Midbrain (tissue), 1 donor: ENCODE results near the gene TMEM44.
A peak's percentile ranks its signal among the peaks of the same experiment; 100 is the strongest.

ENCODE experiments used
- DNase-seq: peaks from one replicate; lab custom pipeline; 2025; lab: John Stamatoyannopoulos, UW

Gene TMEM44, protein sequence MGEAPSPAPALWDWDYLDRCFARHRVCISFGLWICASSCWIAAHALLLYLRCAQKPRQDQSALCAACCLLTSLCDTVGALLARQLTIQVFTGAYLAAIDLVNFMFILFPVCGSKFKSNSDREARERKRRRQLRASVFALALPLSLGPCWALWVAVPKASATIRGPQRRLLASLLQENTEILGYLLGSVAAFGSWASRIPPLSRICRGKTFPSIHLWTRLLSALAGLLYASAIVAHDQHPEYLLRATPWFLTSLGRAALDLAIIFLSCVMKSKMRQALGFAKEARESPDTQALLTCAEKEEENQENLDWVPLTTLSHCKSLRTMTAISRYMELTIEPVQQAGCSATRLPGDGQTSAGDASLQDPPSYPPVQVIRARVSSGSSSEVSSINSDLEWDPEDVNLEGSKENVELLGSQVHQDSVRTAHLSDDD

GRCh38 chr3:194633349-194634004 lies at the start of gene TMEM44:
TSS of gene TMEM44 (minus strand) at chr3:194633419. CDS start at chr3:194633215, 204 bp downstream.
- DNase-seq, result peak; percentile 24

GRCh38 chr3:194682694-194683310 lies 49.6 kb upstream of the TMEM44 start:
- peak; percentile 81 for DNase-seq

DNA sequence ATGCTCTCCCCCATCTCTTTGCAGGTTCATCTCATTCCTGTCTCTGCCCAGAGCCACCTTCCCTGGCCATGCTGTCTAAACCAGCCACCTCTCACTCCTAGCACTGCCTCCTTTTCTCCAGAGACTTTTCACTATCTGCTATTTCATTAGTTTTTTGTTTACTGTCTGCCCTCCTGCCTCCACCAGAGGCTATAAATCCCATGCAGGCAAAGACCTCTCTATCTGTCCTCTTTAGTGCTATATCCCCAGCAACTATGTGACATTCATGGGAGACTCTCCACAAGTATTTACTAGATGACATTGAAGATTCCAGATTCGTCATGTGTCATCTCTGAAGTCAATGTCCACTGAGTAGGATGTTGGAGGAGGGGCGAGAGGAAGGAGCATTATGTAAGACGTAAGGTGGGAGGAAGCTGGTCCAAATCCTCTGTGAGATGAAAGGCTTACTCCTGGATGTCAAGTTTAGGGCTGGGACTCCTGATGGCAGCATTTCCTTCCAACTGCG lies 49.0 kb upstream of the TMEM44 start:
- no peak for DNase-seq

GRCh38 chr3:194680888-194681615 lies 47.8 kb upstream of the TMEM44 start:
- DNase-seq, result no peak

- no peak for DNase-seq
Measured at GRCh38 chr3:194676471-194676870, 43.3 kb upstream of the TMEM44 start.

GRCh38 chr3:194675680-194676079 lies 42.5 kb upstream of the TMEM44 start:
- DNase-seq, result no peak

DNA sequence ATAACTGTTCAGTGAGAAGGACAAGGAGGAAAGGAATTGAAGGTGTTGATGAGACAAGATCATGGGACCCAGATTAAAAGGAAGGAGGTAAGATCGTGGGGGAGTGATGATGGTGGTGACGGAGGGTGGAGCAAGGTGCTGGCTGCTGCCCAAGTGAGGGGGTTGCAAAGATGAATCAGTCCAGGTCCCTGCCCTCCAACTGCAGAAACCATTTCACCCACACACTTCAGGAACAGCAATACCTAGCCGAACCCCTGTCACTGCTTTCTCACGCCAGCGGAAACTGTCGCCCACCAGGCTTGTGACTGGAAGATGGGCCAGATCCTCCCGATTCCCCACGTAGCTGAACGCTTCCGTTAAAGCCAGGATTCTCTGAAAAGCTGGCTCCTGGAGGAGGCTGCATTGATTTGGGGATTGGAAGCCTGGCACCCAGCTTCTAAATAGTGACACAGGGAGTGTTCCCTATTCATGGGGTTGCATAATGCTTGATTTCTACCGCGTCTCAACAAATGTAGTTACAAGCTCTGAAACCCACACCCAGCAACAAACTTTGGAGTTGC lies 41.9 kb upstream of the TMEM44 start:
- DNase-seq, result no peak

- no peak for DNase-seq
Measured at GRCh38 chr3:194673761-194674160, 40.5 kb upstream of the TMEM44 start.

- DNase-seq, result no peak
Measured at GRCh38 chr3:194672876-194673275, 39.7 kb upstream of the TMEM44 start.

- peak; percentile 97 for DNase-seq
Measured at GRCh38 chr3:194671900-194672808, 38.9 kb upstream of the TMEM44 start, which contains the start of gene LSG1. TSS of gene LSG1 (minus strand) at chr3:194672191. CDS start at chr3:194672162, 29 bp downstream.

DNA sequence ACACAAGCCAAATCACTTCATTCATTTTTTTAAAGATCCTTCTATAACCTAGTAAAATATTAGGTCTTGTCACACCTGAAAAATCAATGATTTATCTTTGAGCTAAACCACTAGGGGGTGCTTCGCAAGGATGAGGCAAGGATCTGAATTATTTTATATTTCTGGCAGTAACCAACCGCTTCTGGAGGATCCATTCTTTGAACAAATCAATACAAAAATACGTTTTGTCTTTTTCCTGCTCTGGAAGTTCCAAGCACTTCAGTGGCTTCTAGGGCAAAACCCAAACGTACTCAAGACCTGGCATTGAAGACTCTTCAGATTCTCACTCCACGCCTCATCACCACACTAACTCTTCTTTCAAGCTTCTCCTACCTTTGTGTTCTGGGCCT lies 38.3 kb upstream of the TMEM44 start:
- peak; percentile 21 for DNase-seq

- no peak for DNase-seq
Measured at GRCh38 chr3:194667363-194667762, 34.1 kb upstream of the TMEM44 start.

- DNase-seq, result no peak
Measured at GRCh38 chr3:194664857-194665256, 31.6 kb upstream of the TMEM44 start.

DNA sequence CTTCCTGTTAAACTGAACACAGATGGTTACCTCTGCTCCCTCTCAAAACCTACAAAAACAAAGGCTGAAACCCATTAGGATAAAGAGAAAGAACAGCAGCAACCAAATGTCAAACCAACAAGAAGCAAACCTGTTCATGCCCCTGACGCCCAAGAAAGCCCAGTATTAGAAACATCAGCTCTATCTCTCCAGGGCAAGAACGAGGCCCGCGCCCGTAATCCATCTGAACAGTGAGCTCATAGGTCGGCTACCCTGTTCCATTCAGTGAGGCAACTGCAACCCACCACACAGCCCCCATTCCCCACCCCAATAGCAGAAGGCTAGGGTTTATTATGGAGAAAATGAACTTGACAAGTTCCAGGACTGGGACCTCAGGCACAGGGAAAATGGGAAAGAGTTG lies 28.7 kb upstream of the TMEM44 start:
- DNase-seq, result no peak

- no peak for DNase-seq
Measured at GRCh38 chr3:194661374-194661773, 28.2 kb upstream of the TMEM44 start.

DNA sequence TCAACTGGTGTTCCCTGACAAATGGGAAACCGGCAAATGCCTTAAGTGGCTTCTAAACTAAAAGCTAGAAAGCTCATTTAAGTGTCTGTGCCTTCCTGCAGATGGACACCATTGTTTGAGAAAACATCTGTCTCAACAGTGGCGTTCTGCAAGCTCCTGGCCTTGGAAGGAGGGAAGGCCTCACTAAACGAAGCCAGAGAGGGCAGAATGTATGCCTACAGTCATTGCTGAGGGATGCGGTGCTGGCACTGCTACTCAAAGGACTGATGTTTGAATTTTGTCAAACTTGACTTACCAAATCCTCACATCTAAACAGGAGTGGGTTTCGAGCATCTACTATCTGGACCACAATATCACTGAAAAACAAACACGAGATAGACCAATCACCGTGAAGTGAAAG lies 26.6 kb upstream of the TMEM44 start:
- no peak for DNase-seq

- DNase-seq, result no peak
Measured at GRCh38 chr3:194658477-194659242, 25.4 kb upstream of the TMEM44 start.

DNA sequence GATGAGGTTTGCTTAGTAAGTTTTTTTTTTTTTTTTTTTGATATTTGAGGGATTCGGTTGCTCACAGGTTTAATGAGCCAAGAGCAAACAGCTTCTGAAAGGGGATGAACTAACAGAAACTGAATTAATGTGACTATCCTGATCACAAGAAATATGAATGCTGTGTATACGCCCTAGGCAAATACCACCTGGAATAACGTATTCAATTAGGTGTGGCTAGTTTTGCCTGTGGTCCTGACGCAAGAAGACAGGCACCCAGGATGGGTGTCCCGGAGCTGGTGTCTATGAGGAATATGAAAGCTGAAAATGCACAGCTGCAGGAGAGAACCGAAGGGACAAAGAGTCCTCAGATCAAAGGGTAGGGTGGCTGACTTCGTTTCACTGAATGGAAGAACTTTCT lies 24.2 kb upstream of the TMEM44 start:
- DNase-seq, result no peak

GRCh38 chr3:194654443-194654842 lies 21.2 kb upstream of the TMEM44 start:
- no peak for DNase-seq

DNA sequence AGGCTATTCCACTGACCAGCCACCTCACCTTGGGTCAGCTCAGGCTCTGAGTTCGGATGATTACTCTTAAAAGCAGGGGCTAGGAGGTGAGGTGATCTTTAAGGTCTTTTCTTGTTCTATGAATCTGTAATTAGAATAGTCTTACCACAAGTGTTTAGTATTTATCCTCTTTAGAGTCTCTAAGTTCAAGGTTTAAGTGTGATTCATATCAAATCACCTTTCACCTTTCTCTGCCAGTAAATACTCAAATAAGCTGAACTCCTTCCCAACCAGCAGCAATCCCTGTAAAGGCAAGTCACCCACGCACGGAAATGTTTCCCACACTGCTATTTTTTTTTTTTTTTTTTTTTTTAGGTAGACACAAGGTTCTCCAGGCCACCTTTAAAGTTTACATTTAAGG lies 14.5 kb upstream of the TMEM44 start:
- no peak for DNase-seq
